ENCODE results near the gene ZNF385A. TPM values are rescaled to one million over a fixed set of nuclear protein-coding genes. Genes with fewer than 3 reads are reported as not detected.

ZNF385A gene
- total RNA-seq, 1 donor from 2014 or later: 5.6 TPM

DNA sequence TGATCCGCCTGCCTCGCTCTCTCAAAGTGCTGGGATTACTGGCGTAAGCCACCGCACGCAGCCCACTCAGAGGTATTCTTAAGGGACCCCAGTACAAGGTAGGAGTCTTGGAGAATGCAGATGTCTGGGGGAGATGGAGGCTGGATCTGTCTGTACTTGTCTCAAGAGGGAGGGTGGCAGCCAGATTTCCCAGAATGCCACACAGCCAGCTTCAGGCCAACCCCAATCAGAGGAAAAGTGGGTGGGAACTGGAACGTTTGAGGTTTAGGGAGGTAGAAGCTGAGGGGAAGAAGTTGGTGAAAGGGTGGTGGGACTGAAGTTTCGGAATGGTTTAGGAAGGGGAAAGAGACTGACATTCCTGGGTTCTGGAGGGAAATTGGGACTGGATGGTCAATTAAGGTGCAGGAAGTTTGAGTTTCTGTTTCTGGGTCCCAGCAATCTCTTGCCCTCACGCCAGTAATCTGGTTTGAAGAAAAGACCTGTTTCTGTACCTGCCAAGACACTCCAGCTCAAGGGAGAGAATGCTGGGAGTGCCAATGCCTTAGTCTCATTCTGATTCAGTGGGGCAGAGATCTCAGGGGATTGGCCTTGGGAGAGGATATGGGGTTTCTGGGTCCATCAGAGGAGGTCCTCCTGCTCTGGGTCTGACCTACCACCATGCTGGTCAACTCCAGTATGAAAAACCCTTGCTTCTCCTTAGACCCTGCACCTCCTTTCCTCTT lies 8.1 kb upstream of the ZNF385A start:
- no peaks in the 10 kb centered on the region for H3K27me3 ChIP-seq (ENCODE audit: control insufficient read depth, insufficient read depth, low read length)
- no peak for DNase-seq (ENCODE audit: low read depth)
- no peak overlapping the region for H3K4me3 ChIP-seq (ENCODE audit: low read depth, low read length)
- no peaks in the 10 kb centered on the region for H3K36me3 ChIP-seq (ENCODE audit: control insufficient read depth, insufficient read depth, low read length)
- TF ChIP-seq, protein P1, sequence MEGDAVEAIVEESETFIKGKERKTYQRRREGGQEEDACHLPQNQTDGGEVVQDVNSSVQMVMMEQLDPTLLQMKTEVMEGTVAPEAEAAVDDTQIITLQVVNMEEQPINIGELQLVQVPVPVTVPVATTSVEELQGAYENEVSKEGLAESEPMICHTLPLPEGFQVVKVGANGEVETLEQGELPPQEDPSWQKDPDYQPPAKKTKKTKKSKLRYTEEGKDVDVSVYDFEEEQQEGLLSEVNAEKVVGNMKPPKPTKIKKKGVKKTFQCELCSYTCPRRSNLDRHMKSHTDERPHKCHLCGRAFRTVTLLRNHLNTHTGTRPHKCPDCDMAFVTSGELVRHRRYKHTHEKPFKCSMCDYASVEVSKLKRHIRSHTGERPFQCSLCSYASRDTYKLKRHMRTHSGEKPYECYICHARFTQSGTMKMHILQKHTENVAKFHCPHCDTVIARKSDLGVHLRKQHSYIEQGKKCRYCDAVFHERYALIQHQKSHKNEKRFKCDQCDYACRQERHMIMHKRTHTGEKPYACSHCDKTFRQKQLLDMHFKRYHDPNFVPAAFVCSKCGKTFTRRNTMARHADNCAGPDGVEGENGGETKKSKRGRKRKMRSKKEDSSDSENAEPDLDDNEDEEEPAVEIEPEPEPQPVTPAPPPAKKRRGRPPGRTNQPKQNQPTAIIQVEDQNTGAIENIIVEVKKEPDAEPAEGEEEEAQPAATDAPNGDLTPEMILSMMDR (IDR thresholded peaks at IDR 0.05; ENCODE audit: insufficient read depth, low read length, poor library complexity, severe bottlenecking): no peak

DNA sequence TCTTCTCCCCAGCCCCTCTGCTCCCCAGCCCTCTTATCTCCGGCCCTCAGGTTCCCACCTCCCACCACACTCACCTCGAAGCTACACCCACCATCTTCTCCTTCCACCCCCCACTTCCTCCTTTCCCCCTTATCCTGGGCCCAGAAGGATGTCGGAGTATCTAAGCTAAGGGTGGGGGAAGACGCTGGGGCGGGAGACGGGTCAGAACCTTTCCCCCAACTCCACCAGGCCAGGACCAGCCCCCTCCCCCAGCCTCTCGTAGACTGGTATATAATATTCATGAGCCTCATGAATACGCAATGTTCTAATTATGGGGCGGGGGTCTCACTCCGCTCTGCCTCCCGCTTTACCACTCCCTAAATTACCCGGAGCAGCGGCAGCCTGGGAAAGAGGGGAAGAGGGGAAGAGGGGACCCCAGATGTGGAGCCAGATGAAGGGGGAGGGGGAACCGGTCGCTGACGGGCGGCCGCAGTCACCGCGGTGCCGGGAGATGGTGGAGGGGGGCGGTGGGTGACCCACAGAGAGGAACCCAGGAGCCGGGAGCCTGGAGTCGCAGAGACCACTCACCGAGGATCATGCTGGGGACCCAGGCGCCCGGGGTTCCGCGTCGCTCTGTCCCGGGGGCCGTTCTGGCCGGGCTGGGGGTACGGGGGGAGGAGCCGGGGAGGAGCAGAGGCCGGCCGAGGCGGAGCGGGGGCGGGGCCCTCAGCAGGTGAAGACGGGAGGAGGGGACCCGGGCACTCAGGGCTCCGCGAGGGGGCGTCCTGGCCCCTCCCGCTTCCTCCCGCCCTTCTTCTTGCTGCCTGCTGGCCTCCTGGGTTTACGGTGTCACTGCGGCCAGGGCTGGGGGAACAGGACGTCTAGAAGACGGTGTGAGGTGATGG lies 6.4 kb upstream of the ZNF385A start:
- no peak for DNase-seq (ENCODE audit: low read depth)
- Histone ChIP-seq H3K27me3 (ENCODE audit: control insufficient read depth, insufficient read depth, low read length) (no peaks in the 10 kb centered on the region), H3K4me3 (ENCODE audit: low read depth, low read length) (peak overlapping the region; percentile 39), H3K36me3 (ENCODE audit: control insufficient read depth, insufficient read depth, low read length) (no peaks in the 10 kb centered on the region)
- TF ChIP-seq, protein P1 (IDR thresholded peaks at IDR 0.05; ENCODE audit: insufficient read depth, low read length, poor library complexity, severe bottlenecking): peak; percentile 39

DNA sequence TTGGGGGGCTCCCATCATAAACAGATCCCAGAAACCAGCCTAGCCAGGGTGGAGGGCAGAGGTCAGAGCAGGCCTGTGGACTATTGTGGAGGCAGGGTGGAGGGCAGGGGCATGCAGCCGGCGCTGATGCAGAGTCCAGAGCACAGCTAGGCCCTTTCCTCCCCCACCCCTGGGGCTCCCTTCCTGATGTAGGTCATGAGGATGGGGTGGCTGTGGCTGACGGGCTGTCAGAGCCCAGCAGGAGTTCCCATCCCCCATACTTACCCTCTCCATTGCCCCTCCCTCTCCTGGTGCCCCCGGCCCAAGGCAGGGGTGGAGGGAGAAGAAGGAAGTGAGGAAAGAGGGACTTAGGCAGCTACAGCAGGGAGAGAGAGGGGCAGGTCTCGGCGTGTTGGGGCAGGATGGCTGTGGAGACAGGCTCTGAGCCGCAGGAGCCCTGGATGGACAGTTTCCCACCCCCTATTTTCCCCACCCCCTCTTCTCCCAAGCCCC lies 5.7 kb upstream of the ZNF385A start:
- Histone ChIP-seq H3K27me3 (ENCODE audit: control insufficient read depth, insufficient read depth, low read length) (no peaks in the 10 kb centered on the region), H3K36me3 (ENCODE audit: control insufficient read depth, insufficient read depth, low read length) (no peaks in the 10 kb centered on the region), H3K4me3 (ENCODE audit: low read depth, low read length) (no peak overlapping the region)
- TF ChIP-seq, protein P1 (IDR thresholded peaks at IDR 0.05; ENCODE audit: insufficient read depth, low read length, poor library complexity, severe bottlenecking): no peak
- no peak for DNase-seq (ENCODE audit: low read depth)

DNA sequence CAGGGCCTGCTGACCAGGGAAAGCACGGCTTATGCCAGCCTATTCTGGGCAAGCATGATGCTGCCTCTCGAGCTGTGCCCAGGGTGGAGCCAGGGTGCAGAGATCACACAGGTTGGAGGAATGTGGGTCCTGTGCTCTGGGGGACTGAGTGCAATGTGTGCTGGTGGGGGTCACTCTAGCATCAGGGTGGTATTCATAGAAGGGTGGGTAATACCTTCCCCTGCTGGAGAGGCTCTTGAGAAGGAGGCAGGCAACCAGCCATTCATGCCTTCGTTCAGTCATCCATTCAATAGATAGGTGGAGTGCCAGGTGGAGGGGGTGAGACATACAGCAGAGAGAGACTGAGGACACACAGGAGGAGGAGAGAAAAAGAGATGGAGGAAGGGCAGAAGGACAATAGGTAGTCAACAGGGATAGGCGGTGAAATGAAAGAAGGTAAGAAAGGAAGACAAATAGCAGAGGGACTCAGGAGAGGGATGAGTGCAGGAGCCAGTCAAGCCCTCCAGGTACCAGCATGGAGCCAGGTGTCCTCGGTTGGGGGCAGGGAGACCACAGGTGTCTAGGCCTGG lies 5.2 kb upstream of the ZNF385A start:
- no peak for DNase-seq (ENCODE audit: low read depth)
- no peak overlapping the region for H3K4me3 ChIP-seq (ENCODE audit: low read depth, low read length)
- no peaks in the 10 kb centered on the region for H3K36me3 ChIP-seq (ENCODE audit: control insufficient read depth, insufficient read depth, low read length)
- no peaks in the 10 kb centered on the region for H3K27me3 ChIP-seq (ENCODE audit: control insufficient read depth, insufficient read depth, low read length)
- TF ChIP-seq, protein P1 (IDR thresholded peaks at IDR 0.05; ENCODE audit: insufficient read depth, low read length, poor library complexity, severe bottlenecking): no peak

DNA sequence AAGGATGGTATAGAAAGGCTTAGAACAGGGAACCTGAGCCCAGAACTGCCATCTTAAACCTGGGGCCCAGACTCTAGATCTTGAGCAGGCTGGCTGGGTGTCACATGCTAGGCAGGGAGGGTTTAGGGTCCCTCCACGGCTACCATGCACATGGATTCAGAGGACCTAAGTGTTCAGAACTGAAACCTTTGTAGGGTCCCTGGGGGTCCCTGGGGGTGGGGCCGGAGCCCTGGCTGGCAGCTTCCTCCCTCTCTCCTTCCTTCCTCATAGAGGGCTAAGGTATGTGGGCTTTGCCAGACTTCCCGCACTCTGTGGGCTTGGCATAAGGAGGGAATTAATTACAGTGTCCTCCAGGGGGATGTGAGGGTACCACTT lies 4.6 kb upstream of the ZNF385A start:
- TF ChIP-seq, protein P1 (IDR thresholded peaks at IDR 0.05; ENCODE audit: insufficient read depth, low read length, poor library complexity, severe bottlenecking): no peak
- no peak for DNase-seq (ENCODE audit: low read depth)
- no peaks in the 10 kb centered on the region for H3K27me3 ChIP-seq (ENCODE audit: control insufficient read depth, insufficient read depth, low read length)
- H3K36me3 ChIP-seq (ENCODE audit: control insufficient read depth, insufficient read depth, low read length): no peaks in the 10 kb centered on the region
- H3K4me3 ChIP-seq (ENCODE audit: low read depth, low read length): no peak overlapping the region

All from kidney epithelial cell (primary cell).